Stimulated activated CD8-positive, alpha-beta memory T cell treated with anti-CD3 and anti-CD28 coated beads, Interleukin-12 subunit alpha, Interleukin-12 subunit beta, amount 100 ng/mL, for 24 hours (primary cell): ENCODE results near the gene MPST.

Experiments
- DNase-seq: peaks from one replicate; pipeline ENCODE4 v3.0.0-alpha.2; 2020; ENCODE audit errors: extremely low read depth

The MPST gene

GRCh38 chr22:37044634-37045625 lies 25.4 kb downstream of the MPST start:
- DNase-seq: no peak

GRCh38 chr22:37045958-37046357 lies 26.4 kb downstream of the MPST start:
- no peak for DNase-seq

GRCh38 chr22:37046589-37046988 lies 27.0 kb downstream of the MPST start:
- DNase-seq: no peak

DNA sequence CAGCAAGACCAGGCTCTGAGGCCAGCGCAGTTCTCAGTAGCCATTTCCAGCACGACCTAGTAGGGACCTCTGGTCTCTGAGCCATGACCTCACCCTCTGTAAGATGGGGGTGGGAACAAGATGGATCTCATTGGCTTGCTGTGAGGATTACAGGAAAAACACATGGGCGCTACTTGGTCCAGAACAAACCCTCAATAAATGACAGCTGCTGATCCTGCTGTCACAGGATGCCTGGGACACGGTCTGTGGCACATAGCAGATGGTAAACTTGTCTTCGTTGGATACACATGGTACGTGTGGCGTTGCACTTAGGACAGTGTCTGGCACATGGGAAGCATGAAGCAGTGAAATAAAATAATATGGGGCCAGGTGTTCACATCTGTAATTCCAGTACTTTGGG lies 27.5 kb downstream of the MPST start:
- DNase-seq: no peak

DNA sequence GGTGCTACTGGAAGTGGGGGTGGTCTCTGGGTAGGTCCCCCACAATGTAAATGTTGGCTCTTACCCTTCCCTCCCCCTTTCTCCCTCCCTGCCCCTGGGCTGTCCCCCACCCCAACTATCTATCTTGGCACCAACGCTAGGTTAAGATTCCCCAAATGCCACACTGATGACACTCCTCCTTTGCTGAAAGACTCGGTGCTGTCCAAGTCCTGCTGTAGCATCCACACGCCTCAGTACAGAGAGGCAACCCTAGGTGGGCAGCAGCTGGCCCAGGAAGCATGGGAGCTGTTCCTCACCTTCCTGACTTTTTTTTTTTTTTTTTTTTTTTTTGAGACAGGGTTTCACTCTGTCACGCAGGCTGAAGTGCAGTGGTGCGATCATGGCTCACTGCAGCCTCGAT lies 28.6 kb downstream of the MPST start:
- DNase-seq: no peak

- DNase-seq: no peak
Observed at GRCh38 chr22:37049224-37049623, 29.7 kb downstream of the MPST start.

GRCh38 chr22:37050913-37051312 lies 31.4 kb downstream of the MPST start:
- DNase-seq: no peak

DNA sequence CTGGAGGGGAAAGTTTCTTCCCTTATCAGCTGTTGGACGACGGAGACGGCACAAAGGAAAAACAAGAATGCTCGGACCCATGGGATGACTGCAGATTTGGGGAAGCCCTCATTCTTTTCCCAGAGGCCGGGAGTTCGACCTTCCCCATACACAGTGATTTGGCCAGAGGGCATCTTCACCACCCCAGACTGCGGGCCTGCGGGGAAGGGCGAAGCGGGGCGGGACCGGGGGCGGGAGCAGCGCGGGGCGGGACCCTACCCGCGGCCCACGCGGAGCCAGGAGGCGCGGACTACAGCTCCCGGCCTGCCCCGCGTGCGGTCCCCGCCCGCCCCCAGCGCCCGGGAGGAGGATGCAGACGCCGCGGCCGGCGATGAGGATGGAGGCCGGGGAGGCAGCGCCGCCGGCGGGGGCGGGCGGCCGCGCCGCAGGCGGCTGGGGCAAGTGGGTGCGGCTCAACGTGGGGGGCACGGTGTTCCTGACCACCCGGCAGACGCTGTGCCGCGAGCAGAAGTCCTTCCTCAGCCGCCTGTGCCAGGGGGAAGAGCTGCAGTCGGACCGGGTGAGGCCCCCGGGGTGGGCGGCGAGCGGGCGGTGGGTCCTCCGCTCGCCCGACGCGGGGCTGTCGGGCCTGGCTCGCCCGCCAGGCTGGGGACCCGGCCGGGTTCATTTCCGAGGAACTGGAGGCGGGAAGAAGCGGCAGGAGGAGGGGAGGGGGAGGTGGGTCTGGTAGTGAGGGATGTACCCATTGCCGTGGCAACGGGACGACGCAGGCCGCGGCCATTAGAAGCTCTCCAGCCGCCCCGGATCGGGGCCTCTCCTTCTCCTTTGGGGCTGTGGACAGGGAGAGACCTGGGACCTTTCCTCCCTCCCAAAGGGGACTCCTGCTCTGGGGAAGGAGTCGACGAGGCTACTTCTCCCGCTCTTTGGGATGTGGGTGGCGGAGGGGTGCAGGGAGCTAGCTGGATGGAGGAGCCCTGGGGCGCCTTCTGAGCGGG lies 32.1 kb downstream of the MPST start, which contains the start of gene KCTD17:
TSS of gene KCTD17 (plus strand) at position 352 of the 995 bp plus-strand sequence. CDS start at position 371, 19 bp downstream.
- peak; percentile 58 for DNase-seq

DNA sequence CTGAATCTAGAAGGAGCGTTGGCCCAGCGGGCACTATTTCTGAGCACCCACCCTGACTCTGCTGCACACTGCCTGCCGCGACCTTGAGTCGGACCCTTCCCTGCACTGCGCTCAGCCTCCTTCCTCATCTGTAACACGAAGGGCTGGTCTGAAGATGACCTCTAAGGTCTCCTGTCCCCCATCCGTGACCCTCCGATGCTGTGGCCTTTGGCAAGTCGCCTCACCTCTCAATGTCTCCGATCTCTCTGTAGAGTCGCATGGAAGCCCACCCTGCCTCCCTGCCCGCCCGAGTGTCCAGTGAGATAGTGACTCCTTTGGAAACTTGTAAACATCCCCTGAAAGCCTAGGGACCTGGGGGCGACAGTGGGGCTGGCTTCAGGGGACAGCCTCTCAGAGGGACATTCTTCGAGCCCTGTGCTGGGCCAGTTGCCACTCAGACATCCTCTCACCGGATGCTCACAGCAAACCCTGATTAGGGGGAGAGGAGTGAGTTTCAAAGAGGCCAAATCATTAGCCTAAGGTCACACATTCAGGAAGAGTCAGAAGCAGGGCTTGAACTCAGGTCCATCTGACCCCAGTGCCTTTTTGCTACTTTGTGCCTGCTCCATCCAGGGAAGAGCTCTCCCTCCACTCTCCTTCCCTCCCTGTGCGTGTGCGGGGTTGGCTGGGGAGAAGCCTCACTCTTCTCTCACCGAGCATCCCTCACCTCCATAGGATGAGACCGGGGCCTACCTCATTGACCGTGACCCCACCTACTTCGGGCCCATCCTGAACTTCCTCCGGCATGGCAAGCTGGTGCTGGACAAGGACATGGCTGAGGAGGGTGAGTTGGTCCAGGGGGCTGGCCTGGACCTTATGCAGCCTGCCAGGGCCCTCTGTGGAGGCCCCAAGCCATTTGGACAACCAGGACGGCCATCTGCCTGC lies 33.1 kb downstream of the MPST start:
- no peak for DNase-seq

DNA sequence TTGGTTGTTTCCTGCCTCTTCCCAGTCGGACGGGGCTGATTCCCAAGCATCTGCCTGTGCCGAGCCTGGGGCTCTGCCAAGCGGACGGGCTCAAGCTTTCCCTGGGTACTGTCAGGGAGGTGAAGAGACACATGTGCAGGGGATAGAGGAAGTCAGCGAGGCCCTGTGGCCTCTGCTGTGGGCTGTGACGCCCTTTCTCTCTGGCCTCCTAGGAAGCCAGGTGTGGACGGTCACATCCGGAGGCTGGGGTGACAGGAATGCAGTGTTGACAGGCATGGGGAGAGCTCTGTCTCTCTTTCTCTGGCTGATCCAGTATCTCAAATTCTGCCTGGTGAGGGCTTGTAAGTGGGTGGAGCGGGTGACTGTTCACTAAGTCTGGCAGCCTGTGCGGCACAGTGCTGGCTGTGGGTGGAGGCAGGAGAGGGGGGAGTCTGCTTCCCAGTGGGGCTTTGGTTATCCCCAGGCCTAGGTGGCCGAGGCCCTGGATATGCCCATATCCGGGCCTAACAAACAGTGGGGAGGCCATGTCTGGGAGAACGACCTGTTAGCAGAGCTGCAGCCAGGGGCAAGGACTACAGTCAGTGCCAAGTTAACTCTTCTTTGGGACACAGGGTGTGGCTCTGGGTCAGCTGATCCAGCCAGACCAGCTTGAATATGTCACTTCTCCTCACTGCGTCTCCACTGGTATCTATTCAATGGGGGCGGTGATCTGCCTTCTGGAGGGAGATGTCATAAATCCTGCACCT lies 33.9 kb downstream of the MPST start:
- no peak for DNase-seq

- no peak for DNase-seq
Observed at GRCh38 chr22:37054056-37054395, 34.5 kb downstream of the MPST start.

- DNase-seq: no peak
Observed at GRCh38 chr22:37054600-37055365, 35.2 kb downstream of the MPST start.

GRCh38 chr22:37056246-37056645 lies 36.7 kb downstream of the MPST start:
- DNase-seq: no peak

DNA sequence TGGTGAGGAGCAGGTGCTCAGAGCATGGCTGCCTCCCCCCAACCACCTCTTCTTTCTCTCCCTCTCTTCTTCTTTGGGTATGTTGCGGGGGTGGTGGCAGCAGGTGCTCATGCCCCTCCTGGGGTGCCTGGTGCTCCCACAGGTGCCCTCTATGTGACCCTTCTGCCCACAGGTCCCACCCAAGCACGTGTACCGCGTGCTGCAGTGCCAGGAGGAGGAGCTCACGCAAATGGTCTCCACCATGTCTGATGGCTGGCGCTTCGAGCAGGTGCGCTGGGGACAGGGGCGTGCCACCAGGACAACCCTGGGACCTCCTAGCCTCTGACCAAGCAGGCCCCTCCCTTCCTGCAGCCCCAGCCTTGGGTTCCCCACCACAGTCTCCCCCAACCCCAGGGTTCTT lies 37.7 kb downstream of the MPST start:
- no peak for DNase-seq

DNA sequence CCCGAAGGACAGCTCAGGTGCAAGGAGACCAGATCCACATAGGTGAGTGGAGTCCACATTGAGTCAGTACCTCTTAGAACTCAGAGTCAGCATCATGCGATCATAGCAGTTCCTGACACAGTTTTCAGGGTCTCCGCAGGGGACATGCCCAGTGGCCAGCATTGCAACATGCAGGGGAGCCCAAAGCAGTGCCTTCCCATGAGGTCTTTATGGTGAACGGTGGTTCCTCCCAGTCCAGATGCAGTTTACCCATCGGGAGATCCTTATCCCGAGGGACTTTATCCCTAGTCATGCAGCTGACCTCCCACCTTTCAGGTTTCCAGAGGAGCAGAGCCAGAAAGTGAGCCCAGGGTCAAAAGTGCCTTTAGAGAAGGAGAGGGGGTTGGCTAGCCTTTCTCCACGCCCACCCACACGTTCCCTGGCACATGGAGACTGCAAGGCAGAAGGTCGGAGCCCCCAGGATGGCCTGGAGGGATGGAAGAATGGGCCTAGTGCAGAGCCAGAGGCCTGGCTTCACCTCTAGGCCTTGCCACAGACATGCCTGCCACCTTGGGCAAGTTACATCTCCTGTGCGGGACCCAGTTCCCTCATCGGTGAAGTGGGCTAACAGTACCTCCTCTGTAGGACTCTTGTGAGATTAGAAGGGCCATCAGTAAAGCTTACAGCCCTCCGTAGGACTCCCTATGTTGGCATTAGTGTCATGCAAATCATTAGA lies 38.4 kb downstream of the MPST start:
- DNase-seq: no peak

- no peak for DNase-seq
Observed at GRCh38 chr22:37058917-37059701, 39.6 kb downstream of the MPST start.

DNA sequence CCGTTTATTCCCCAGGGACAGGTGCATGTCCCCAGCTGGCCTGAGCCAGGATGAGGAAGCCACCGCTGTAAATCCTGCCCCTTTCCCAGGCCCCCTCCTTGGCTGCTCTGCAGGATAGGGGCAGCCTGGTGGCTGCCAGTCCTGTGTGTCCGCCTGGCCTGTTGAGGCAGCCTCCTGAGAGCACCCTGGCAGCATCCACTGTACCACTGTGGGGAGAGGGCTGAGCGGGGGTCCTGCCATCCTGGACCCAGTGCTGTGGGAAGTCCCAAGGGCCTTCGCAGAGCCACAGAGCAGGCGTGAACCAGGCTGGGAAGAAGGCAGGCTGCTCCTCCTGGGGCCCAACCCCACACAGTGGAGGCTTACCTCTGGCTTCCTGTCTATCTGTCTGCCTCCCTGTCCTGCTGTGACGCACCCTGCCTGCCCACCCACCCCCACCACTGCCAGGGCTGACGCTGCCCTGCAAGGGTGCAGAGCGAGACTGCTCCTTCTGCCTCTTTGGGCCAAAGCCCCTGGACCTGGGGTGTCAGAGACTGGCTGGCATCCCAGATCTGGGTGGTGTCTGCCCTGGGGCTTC lies 40.4 kb downstream of the MPST start:
- DNase-seq: no peak
